GM15510 (cell line): Measurements from ENCODE around the gene MEP1B.

Source experiments
- POLR2A ChIP-seq: IDR thresholded peaks from 3 replicates; pipeline ENCODE4 v1.6.1; 2011; ENCODE audit warnings: borderline replicate concordance; ENCODE audit not compliant: insufficient read length; ENCODE audit errors: extremely low read depth

The MEP1B gene

DNA sequence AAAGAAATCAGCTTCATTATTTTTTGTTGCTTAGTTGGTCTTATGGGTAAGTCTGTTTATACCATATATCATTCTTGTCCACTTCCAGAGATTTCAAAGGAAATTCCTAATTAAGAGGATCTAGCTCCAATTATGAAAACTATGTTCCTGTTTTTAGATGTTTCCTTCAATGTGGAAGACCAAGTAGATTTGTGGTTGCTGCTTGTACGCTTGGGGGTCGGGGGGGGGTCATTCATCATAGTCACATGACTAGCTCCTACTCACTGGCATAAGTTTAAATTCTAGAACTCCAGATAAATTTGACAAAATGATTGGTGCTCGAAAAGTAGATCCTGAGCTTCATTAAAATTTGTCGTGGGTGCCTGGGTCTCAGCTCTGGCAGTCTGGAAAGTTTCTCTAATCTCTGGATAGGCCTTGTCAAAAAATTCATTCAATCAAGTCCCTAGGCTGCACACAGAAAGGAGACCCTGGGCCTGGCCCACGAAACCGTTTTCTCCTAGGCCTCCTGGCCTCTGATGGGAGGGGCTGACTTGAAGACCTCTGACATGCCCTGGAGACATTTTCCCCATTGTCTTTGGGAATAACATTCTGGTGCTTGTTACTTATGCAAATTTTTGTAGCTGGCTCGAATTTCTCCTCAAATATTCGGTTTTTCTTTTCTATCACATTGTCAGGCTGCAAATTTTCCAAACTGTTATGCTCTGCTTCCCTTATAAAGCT is 62.5 kb downstream of the MEP1B start:
- no peak for TF ChIP-seq POLR2A

DNA sequence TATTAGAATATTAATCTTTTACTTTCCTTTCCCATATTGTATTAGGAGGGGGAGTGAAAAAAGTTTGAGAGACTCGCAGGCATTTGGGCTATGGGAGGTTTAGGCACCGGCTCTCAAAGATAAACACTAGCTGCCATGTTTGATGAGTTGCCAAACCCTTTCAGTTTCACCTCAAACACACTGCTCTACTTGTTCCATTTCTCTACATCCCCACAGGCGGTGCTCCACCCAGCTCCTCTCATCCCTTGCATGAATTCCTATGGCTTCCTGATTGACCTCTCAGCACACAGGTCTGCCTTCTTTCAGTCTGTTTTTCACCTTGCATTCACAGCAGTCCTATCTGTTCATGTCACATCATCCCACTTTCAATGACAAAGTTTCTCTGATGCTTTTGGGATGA is 65.7 kb downstream of the MEP1B start:
- no peak for TF ChIP-seq POLR2A

- TF ChIP-seq POLR2A, result no peak
Observed at GRCh38 chr18:32257084-32257785, 67.4 kb downstream of the MEP1B start.

DNA sequence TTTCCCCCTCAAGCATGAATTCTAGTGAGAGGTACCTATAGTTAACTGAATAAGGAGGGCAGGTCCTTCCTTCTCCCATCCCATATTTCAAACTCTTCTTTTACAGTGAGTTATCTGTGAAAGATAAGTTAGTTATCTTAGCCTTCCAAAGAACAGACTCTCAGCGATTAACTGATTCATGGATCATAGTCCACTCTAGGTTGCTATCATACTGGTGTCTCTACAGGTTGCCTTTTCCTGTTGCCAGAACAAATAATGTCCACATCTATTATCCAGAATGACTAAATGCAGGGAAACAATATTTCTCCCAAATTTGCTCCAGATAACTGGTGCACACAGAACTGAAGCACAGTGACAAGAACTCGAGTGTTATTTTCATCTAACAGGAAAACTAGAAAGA is 68.3 kb downstream of the MEP1B start:
- no peak for TF ChIP-seq POLR2A

GRCh38 chr18:32258558-32259204 is 68.8 kb downstream of the MEP1B start:
- TF ChIP-seq POLR2A, result no peak

DNA sequence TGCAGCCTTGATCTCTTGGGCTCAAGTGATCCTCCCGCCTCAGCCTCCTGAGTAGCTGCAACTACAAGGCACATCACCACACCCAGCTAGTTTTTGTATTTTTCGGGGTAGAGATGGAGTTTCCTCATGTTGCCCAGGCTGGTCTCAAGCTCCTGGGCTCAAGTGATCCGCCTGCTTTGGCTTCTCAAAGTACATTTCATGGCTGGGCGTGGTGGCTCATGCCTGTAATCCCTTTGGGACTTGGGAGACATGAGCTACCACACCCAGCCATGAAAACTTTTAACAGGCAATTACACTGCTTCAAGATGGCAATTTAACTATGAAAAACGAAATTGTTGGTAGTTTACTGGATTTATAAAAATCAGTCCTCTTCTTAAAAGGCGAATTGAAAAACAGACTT is 69.7 kb downstream of the MEP1B start:
- TF ChIP-seq POLR2A, result no peak

GRCh38 chr18:32261003-32261402 is 71.2 kb downstream of the MEP1B start:
- no peak for TF ChIP-seq POLR2A

- no peak for TF ChIP-seq POLR2A
Observed at GRCh38 chr18:32262092-32262491, 72.3 kb downstream of the MEP1B start.

DNA sequence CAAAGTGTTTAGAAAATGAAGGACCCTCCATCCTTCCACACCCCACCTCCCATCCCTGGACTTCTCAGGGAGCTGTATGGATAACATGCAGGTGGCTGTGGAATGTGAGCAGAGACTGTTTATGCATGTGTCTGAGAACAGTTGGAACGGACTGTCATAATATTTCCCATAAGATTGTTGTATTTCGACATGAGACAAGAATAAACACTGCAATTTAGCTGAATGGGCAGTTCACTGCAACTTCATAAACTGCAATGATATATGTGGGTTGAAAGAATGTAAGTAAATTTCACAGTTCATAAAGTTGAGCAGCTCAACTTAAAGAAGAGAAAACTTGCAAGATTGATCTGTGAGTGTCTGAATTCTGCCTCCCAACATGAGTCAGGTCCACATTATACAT is 74.6 kb downstream of the MEP1B start:
- TF ChIP-seq POLR2A, result no peak

DNA sequence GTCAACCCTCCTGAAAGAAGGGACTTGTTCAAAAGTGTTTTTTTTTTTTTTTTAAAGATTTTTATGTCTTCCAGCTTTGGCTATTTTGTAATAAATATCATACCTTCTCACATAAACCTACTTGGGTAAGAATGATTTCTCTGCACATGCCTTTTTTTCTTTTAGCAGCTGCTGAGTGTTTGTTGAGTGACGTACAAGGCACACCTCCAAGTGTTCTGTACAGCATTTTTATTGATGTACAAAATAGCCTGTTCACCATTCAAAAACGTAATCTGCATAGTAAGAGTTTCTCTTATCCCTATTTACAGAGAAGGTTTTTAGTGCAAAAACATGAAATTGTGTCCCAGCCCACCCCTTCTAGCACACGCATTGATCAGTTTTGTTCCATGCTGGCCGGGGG is 77.6 kb downstream of the MEP1B start:
- no peak for TF ChIP-seq POLR2A
